NCI-H2107 treated with DMSO at 0.1 percent for 48 hours (cell line): ENCODE results near the gene ZNF652.
"Not testable (repeated sequence)": the region's sequence is repeated elsewhere in the genome, so short reads cannot be mapped to it uniquely, and the experiment has no call there.

Source experiments
- DNase-seq: peaks from one replicate; lab custom pipeline; 2025; ENCODE audit not compliant: unreplicated experiment; lab: John Stamatoyannopoulos, UW

Gene ZNF652

GRCh38 chr17:49275981-49276380, 86.1 kb downstream of the ZNF652 start:
- not testable (repeated sequence) for DNase-seq

- no peak for DNase-seq
Observed at GRCh38 chr17:49269356-49269755, 92.7 kb downstream of the ZNF652 start.

- DNase-seq: no peak
Observed at GRCh38 chr17:49267912-49268311, 94.1 kb downstream of the ZNF652 start.

- no peak for DNase-seq
Observed at GRCh38 chr17:49266233-49266632, 95.8 kb downstream of the ZNF652 start.

- not testable (repeated sequence) for DNase-seq
Observed at GRCh38 chr17:49261540-49261939, 100.5 kb downstream of the ZNF652 start.

GRCh38 chr17:49260817-49261291, 101.2 kb downstream of the ZNF652 start:
- DNase-seq: no peak

GRCh38 chr17:49260011-49260816, 101.8 kb downstream of the ZNF652 start:
- no peak for DNase-seq

- DNase-seq: no peak
Observed at GRCh38 chr17:49259663-49260010, 102.4 kb downstream of the ZNF652 start.

- DNase-seq: no peak
Observed at GRCh38 chr17:49258394-49258793, 103.7 kb downstream of the ZNF652 start.

GRCh38 chr17:49255125-49255524, 106.9 kb downstream of the ZNF652 start:
- DNase-seq: no peak

- no peak for DNase-seq
Observed at GRCh38 chr17:49254066-49254465, 108.0 kb downstream of the ZNF652 start.

GRCh38 chr17:49252148-49252695, 109.8 kb downstream of the ZNF652 start:
- no peak for DNase-seq

- DNase-seq: no peak
Observed at GRCh38 chr17:49249890-49250522, 112.0 kb downstream of the ZNF652 start.

- no peak for DNase-seq
Observed at GRCh38 chr17:49249292-49249794, 112.7 kb downstream of the ZNF652 start.

GRCh38 chr17:49247944-49248343, 114.1 kb downstream of the ZNF652 start:
- no peak for DNase-seq

GRCh38 chr17:49244839-49245238, 117.2 kb downstream of the ZNF652 start:
- no peak for DNase-seq
